Nephron (organoid): ENCODE measurements around the gene SORBS1.

Source experiments
- H3K27ac Mint-ChIP-seq, 3 experiments: 2 replicates each; pipeline ENCODE4 v1.8.0; 2020; ENCODE audit warnings: mixed read lengths in 3 of 3, mild to moderate bottlenecking in 2 of 3, moderate library complexity in 1 of 3
- H3K27me3 Mint-ChIP-seq: 2 replicates; pipeline ENCODE4 v1.8.0; 2021; ENCODE audit warnings: low read depth, mild to moderate bottlenecking, moderate library complexity, mixed read lengths
- H3K36me3 Mint-ChIP-seq: 2 replicates; pipeline ENCODE4 v1.8.0; 2020; ENCODE audit warnings: low read depth, mixed read lengths
- H3K4me1 Mint-ChIP-seq: 2 replicates; pipeline ENCODE4 v1.8.0; 2020; ENCODE audit warnings: mixed read lengths
- H3K4me3 Mint-ChIP-seq, 3 experiments: 2 replicates each; pipeline ENCODE4 v1.8.0; 2020; ENCODE audit warnings: mild to moderate bottlenecking in 3 of 3, mixed read lengths in 3 of 3, moderate library complexity in 2 of 3
- H3K9me3 Mint-ChIP-seq: 2 replicates; pipeline ENCODE4 v1.8.0; 2020; ENCODE audit warnings: mixed read lengths
- CTCF ChIP-seq, 3 experiments: fragments of 200-600 bp; sonication (generic); IDR thresholded peaks; one replicate each; pipeline ENCODE4 v1.5.0; 2021; ENCODE audit warnings: antibody characterized with exemption in 3 of 3; ENCODE audit not compliant: unreplicated experiment in 3 of 3

Gene SORBS1

GRCh38 chr10:95477175-95477520 lies 84.0 kb downstream of the SORBS1 start:
- Mint-ChIP-seq H3K27me3 (no peaks in the 10 kb centered on the region), H3K4me3 (no peak overlapping the region), H3K27ac (peak overlapping the region; percentile 13 to 41 (median 32)), H3K9me3 (no peaks in the 10 kb centered on the region), H3K36me3 (no peaks in the 10 kb centered on the region), H3K4me1 (peaks cover 73% of the 10 kb centered on the region)
- no peak for TF ChIP-seq CTCF (IDR thresholded peaks at IDR 0.05; ENCODE audit: unreplicated experiment in 3 of 3)

GRCh38 chr10:95476469-95477174 lies 84.5 kb downstream of the SORBS1 start:
- Mint-ChIP-seq H3K4me3 (no peak overlapping the region), H3K36me3 (no peaks in the 10 kb centered on the region), H3K4me1 (peaks cover 77% of the 10 kb centered on the region), H3K27ac (peak overlapping the region in 2 of 3 experiments; percentile 24 to 41), H3K27me3 (no peaks in the 10 kb centered on the region), H3K9me3 (no peaks in the 10 kb centered on the region)
- TF ChIP-seq CTCF (IDR thresholded peaks at IDR 0.05; ENCODE audit: unreplicated experiment in 3 of 3): no peak

- no peak for TF ChIP-seq CTCF (IDR thresholded peaks at IDR 0.05; ENCODE audit: unreplicated experiment in 3 of 3)
- H3K9me3 Mint-ChIP-seq: no peaks in the 10 kb centered on the region
- H3K27me3 Mint-ChIP-seq: no peaks in the 10 kb centered on the region
- peak overlapping the region in 1 of 3 experiments; percentile 24 for H3K27ac Mint-ChIP-seq
- H3K4me3 Mint-ChIP-seq: no peak overlapping the region
- no peaks in the 10 kb centered on the region for H3K36me3 Mint-ChIP-seq
- peaks cover 77% of the 10 kb centered on the region for H3K4me1 Mint-ChIP-seq
Measured at GRCh38 chr10:95475827-95476468, 85.2 kb downstream of the SORBS1 start.

GRCh38 chr10:95475003-95475383 lies 86.2 kb downstream of the SORBS1 start:
- peak overlapping the region; percentile 56 to 72 (median 66) for H3K27ac Mint-ChIP-seq
- no peaks in the 10 kb centered on the region for H3K27me3 Mint-ChIP-seq
- H3K9me3 Mint-ChIP-seq: no peaks in the 10 kb centered on the region
- H3K4me1 Mint-ChIP-seq: peaks cover 77% of the 10 kb centered on the region
- TF ChIP-seq CTCF (IDR thresholded peaks at IDR 0.05; ENCODE audit: unreplicated experiment in 3 of 3): no peak
- H3K36me3 Mint-ChIP-seq: no peaks in the 10 kb centered on the region
- H3K4me3 Mint-ChIP-seq: no peak overlapping the region

- H3K36me3 Mint-ChIP-seq: no peaks in the 10 kb centered on the region
- H3K27me3 Mint-ChIP-seq: no peaks in the 10 kb centered on the region
- H3K9me3 Mint-ChIP-seq: no peaks in the 10 kb centered on the region
- H3K4me1 Mint-ChIP-seq: peaks cover 77% of the 10 kb centered on the region
- TF ChIP-seq CTCF (IDR thresholded peaks at IDR 0.05; ENCODE audit: unreplicated experiment in 3 of 3): no peak
- peak overlapping the region in 2 of 3 experiments; percentile 9 to 18 for H3K4me3 Mint-ChIP-seq
- peak overlapping the region; percentile 56 to 72 (median 66) for H3K27ac Mint-ChIP-seq
Measured at GRCh38 chr10:95474228-95475002, 86.8 kb downstream of the SORBS1 start.
